PC-3 (cell line): ENCODE results near the gene ORMDL2.

Experiments
- EZH2 ChIP-seq: fragments of 300-600 bp; sonication (generic); IDR thresholded peaks from one replicate; pipeline ENCODE4 v1.6.1; 2017; ENCODE audit warnings: antibody characterized with exemption, mild to moderate bottlenecking, low read length; ENCODE audit not compliant: unreplicated experiment
- TF ChIP-seq, protein P1 (sequence below): fragments of 300-600 bp; sonication (generic); conservative IDR thresholded peaks from 2 replicates; pipeline ENCODE4 v1.5.1; 2017; ENCODE audit warnings: antibody characterized with exemption, low read depth, mild to moderate bottlenecking, low read length

GRCh38 chr12:55839345-55840140 lies 21.7 kb downstream of the ORMDL2 start:
- no peak for TF ChIP-seq EZH2
- TF ChIP-seq, protein P1, sequence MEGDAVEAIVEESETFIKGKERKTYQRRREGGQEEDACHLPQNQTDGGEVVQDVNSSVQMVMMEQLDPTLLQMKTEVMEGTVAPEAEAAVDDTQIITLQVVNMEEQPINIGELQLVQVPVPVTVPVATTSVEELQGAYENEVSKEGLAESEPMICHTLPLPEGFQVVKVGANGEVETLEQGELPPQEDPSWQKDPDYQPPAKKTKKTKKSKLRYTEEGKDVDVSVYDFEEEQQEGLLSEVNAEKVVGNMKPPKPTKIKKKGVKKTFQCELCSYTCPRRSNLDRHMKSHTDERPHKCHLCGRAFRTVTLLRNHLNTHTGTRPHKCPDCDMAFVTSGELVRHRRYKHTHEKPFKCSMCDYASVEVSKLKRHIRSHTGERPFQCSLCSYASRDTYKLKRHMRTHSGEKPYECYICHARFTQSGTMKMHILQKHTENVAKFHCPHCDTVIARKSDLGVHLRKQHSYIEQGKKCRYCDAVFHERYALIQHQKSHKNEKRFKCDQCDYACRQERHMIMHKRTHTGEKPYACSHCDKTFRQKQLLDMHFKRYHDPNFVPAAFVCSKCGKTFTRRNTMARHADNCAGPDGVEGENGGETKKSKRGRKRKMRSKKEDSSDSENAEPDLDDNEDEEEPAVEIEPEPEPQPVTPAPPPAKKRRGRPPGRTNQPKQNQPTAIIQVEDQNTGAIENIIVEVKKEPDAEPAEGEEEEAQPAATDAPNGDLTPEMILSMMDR, result no peak
